NT2/D1 (cell line): ENCODE measurements around the gene FARS2.

Source experiments
- SUZ12 ChIP-seq: IDR thresholded peaks from 2 replicates; pipeline ENCODE4 v1.6.1; 2011; ENCODE audit not compliant: insufficient read length, insufficient read depth; ENCODE audit errors: extremely low read depth
- YY1 ChIP-seq: IDR thresholded peaks from 2 replicates; pipeline ENCODE4 v1.6.1; 2011; ENCODE audit not compliant: insufficient read length, insufficient read depth
- ZNF274 ChIP-seq: IDR thresholded peaks from 2 replicates; pipeline ENCODE4 v1.6.1; 2011; ENCODE audit warnings: mild to moderate bottlenecking, low read depth, low read length

DNA sequence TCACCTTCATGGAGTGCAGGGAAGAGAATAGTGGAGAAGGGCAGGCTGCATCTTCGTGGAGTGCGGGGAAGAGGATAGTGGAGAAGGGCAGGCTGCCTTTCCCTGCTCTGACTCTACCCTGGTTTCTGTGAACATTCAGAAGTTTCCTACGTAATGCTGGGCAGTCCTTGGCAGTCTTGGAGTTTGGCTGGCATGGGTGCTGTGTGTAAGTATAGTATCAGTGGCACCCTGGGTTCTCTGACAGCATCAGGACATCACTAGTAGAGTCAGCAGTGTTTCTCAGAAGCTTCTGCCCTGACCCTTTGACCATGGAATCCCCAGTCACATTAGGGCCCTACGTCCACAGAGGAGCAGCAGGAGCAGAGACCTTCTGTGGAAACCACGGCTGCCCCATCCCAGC is 392.5 kb downstream of the FARS2 start:
- TF ChIP-seq YY1 (no peak), ZNF274 (no peak), SUZ12 (no peak)
